Inferior parietal cortex (tissue), 1 donor: Measurements from ENCODE around the gene NUB1.

Experiments used
- DNase-seq: peaks from one replicate; pipeline ENCODE4 v3.0.0-alpha.2; 2016; ENCODE audit errors: extremely low spot score

NUB1 gene

GRCh38 chr7:151404216-151405011 is 62.8 kb downstream of the NUB1 start:
- no peak for DNase-seq

DNA sequence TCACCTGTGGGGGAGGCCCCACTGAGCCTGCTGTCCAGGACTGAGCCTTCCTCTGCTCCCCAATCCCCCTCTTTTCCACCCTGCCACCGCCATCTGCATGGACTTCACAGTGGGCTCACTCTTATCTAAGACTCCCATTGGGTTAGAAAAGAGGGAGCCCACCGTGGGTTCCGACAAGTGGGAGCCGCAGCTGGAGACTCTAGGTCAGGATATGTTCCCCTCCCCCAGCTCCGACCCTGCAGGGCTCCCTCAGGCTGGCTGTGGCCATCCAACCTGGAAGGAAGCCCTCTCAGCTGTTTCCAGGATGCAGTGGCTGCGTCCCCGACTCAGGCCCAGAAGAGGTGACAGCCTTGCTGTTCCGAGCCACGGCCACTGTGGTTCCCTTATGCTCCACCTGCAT is 63.4 kb downstream of the NUB1 start:
- DNase-seq, result no peak

DNA sequence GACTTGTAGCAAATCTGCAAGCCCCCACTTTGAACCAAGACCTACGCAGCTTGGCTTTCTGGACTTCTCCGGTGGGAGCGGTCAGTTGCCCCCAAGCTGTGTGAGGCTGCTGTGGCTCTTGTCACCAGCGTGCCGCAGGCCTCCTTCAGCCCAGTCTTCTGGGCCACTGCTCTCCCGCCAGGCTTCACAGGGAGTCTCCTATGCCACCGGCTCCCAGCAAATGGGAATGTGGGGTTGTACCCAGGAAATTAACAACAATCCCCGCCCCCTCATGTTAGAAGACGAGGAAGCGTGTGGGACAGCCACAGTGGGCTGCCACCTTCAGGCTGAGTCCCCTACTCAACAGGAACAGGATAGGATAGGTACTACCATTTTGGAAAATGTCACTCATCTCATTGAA is 64.0 kb downstream of the NUB1 start:
- DNase-seq, result no peak

DNA sequence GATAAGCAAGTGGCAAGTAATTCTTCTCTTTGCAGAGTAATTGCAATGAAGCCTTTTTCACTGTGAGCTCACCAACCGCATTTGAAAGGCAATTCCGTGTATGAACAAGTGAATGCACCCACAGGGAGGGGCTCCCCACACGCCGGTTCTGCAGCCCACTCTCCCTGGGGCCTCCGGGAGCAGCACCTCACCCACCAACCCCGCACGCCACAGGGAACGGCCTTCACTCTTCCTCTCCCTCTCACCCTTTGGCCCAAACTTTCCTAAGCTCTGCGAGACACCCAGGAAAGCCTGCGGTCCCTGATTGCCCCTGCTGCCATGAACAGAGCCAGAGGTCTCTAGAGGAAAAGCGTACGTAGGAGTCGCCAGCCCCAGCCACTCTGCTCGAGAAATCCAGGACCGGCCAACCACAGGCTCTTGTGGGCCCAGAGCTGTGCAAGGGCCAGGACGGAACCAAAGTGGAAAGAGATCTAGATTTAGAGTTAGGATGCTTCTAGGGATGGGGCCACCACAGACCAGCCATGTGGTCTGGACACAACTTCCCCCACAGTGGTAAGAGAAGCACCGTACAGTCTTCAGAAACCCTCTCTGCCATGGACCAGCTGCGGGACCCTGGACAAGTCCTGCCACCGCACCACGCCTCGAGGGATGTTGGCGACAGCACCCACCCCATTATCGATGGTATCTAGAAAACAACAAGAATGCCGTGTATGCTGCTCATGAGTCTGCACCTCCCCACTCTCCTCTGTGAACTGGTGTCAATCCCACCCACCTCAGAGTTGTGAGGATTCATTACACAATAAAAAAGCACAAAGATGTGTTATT is 64.7 kb downstream of the NUB1 start:
- no peak for DNase-seq

DNA sequence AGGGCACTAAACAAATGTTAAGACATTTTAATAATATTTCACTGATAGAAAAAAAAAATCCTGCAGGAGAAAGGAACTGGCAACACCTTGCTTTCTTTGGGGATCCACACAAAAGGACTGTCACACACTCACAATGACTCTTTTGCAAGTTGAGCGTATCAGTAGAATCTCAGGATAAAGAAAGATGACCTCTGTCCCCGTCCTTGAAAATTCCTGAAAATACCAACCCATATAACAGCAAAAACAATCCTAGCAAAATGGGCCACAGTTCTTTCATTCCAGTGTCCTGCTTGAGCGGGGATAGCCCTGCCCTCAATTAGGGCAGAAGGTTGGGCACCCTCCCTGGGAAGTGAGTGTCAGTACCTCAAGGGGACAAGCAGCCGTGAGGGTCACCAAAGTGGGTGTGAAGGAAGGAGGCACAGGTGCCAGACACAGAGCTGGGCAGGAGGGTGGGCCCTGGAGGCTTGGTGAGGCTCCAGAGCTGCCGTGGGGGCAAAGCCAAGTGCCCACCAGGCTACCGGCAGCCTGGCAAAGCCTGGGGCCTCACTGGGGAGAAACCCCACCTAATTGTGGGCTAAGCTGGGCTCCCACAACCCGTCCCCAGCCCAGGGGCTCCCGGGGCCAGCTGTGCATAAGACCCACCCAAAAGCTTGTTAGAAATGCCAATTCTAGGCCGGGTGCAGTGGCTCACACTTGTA is 65.4 kb downstream of the NUB1 start:
- no peak for DNase-seq

DNA sequence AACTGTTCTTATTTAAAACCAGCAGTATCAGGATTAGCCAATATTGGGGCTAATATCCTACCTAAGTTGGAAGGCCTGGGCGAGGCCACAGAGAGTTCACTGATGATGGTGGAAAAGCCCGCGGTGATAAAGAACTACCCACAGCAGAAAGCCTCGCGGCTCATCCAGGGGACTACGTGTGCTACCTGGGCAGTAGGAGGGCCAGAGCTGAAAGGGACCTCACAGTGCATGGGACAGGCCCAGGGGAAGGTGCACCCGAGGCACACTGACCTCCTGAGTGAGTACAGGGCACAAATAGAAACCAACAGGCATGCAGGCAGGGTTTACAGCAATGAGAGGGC is 66.9 kb downstream of the NUB1 start:
- no peak for DNase-seq

GRCh38 chr7:151408839-151409666 is 67.4 kb downstream of the NUB1 start:
- no peak for DNase-seq

DNA sequence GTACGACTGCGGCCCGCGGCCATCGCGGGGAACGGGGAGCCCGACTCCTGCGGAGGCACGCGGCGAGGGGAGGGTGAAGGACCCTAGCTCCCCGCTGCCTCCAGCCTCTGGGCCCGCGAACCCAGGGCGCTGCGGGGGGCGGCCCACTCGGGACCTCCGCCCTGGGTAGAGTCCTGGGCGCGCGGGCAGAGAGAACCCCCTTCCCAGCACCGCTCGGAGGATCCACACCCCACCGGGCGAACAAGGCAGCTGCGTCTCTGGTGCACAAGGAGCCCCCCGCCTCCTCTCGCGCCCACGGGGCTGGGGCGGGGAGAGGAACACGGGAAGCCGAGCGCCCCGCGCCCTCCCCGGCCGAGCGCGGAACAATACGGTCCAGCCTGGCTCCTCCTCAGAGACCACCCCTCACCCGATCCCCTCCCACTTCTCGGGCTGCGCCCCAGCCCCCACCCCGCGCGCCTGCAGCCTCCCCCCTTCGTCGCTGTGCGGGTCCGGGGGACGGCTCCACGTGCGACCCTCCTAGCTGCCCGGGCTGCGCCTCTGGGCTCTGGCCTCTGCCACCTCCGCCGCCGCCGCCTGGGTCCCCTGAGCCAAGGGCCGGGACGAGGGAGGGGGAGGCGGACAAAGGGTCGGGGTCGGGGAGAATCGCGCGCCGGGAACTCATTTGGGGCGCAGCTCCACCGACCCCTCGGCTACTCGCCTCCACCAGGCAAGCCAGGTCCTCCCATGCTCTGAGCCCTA is 68.2 kb downstream of the NUB1 start, which contains the start of gene WDR86:
Gene WDR86 (minus strand): TSS at position 372 of the 738 bp plus-strand sequence. CDS start 449 bp downstream, outside the sequence.
- DNase-seq, result no peak

DNA sequence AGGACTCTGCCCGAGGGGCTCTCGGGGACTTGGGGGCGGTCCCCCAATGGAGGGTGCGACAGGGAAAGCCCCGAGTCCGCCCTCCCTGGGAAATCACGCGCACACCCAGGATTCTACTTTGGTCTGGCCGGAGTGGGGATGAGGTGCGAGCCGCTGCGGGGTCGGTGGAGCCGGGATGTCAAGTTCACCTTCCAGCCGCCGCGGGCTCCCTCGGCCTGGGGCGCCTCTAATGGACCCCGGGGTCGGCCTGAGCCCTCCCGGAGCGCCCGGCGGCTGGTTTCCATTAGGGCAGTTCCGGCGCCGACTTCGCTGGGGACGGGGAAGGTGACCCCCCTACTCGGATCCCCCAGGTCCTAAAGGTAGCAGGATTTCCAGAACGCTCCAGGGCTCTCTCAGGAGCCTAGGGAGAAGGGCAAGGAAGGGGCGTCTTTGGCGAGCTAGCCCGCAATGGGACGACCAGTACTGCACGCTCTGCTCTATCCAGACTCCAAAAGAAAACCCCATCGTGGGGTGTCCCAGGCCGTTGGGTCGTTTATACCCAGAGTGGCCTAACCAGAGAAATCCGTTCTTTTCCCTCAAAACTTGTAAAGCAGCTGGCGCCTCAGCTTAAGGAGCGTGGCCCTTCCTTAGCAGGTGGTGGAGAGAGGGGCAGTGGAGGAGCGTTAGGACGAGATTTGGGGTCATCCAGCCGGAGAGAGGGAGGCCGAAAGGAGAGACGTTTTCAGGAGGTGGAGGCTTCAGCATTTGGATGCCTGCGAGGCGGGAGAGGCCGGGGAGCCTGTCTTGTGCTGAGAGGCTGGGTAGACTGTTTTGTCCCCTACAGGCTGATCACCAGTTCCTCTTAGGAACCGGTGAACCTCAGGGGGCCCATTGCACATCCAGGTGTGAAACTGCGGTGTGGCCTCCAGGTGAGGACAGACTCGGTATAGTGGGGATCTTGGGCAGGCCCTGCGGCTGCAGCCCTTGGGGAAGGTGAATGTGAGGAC is 69.1 kb downstream of the NUB1 start:
- DNase-seq, result no peak

GRCh38 chr7:151411551-151411950 is 69.9 kb downstream of the NUB1 start:
- no peak for DNase-seq

DNA sequence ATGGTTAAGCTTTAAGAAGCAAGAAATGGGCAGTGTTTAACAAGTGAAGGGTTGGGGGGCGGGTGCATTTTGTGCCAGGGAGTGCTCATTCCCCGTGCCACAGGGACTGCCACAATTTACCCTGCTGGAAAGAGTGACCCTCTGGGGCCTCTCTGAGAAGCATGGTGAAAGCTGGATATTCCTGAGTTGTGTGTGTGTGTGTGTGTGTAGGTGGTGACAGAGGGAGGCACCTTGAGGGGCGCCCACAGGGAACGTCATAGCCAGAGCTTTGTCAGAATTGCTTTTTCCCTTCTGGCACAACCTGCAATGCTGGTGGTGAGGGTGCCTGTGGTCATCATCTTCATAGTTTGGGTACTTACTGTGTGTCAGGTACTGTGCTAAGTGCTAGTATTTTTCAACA is 70.7 kb downstream of the NUB1 start:
- no peak for DNase-seq

- DNase-seq, result no peak
These were observed 71.6 kb downstream of the NUB1 start for GRCh38 chr7:151413241-151413640.

GRCh38 chr7:151415375-151416105 is 73.9 kb downstream of the NUB1 start:
- no peak for DNase-seq

DNA sequence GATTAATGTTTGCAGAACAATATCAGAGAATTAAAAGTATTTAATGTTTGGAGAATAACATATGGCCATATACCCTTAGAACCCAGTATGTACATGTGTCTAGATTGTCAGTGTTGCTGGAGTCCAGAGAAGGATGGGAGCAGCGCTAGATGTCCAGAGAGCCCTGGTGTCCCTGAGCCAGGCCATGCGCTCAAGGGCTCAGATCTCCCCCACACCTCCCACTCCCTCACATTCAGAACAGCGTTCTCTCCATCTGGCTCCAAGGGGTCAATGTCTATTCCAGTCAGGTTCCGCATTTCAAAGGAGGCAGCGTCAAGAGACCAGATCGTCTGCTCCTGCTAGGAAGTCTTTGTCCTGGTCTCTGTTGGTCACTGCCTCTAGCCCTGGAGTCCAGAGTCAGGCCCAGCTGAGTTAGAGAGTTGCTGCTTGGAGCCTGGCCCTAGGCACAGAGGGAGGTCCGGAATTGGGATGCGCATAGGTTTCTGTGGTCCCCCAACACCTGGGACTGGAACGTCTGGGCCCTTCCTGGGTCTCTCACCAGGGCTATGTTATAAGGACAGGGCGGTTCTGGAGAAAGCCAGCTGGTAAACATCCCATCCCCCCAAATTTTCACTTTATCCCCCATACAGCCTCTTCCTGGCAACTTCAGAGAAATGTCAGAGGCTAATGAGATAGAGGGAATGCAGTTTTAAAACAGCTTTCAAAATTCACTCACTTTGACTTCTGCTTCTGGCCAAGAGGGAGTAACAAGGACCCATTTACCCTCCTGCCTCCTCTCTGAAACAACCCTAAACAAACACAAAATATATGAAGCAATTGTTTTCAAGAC is 74.7 kb downstream of the NUB1 start:
- DNase-seq, result no peak

DNA sequence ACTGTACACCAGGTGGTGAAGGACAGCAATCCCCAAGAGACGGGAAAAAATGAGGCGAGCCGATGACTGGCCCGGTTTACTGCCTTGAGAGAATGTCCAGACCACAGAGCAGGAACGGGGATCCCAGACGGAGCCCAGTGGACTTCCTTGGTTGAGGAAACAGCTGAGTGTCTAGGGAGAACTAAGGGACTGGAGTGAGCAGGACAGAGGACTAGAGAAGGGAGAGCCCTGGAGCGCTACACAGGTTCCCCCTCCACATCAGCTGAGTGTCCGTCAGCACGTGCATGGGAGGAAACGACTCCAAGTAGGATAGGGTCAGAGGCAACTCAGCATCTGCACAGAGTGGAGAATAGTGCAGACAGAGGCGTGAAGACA is 75.3 kb downstream of the NUB1 start:
- DNase-seq, result no peak

- DNase-seq, result no peak
These were observed 78.5 kb downstream of the NUB1 start for GRCh38 chr7:151420144-151420543.

DNA sequence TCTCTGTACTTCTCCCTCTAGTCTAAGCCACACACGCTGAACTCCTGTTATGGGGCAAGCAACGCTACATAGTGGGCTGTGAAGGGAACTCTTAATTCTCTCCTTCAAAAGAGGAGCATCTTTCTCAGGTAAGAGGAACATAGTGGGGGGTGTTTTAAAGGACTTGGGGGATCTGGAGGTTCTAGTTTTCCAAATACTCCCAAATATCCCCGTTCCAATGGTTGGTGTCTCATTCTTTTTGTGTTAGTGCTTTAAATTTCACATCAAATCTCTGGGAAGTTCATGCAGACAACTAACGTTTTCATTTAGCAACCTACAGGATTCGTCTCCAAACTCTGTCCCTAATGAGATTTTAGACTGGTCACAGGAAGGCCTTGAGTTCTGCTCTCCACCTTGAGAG is 80.6 kb downstream of the NUB1 start:
- no peak for DNase-seq

GRCh38 chr7:151423226-151423625 is 81.6 kb downstream of the NUB1 start:
- DNase-seq, result no peak
